A549 (cell line): Measurements from ENCODE around the gene CADPS2.

Source experiments
- BHLHE40 ChIP-seq: IDR thresholded peaks from 2 replicates; pipeline ENCODE4 v1.6.1; 2012; ENCODE audit warnings: low read depth, low read length, inconsistent platforms
- HEYL ChIP-seq: fragments of 250-450 bp; sonication (Bioruptor Pico); IDR thresholded peaks from 2 replicates; pipeline ENCODE4 v1.8.0; 2021; ENCODE audit warnings: mild to moderate bottlenecking, moderate library complexity
- KDM1A ChIP-seq: fragments of 200-600 bp; sonication (generic); IDR thresholded peaks from 2 replicates; pipeline ENCODE4 v1.6.1; 2016; ENCODE audit warnings: low read depth, mild to moderate bottlenecking
- KDM5A ChIP-seq: fragments of 200-600 bp; sonication (generic); IDR thresholded peaks from 2 replicates; pipeline ENCODE4 v1.6.1; 2016; ENCODE audit warnings: antibody characterized with exemption, mild to moderate bottlenecking
- NFE2L2 ChIP-seq: fragments of 150-350 bp; conservative IDR thresholded peaks from 2 replicates; pipeline ENCODE4 v1.6.1; 2014; ENCODE audit warnings: low read length
- POLR2A ChIP-seq: IDR thresholded peaks from 2 replicates; pipeline ENCODE4 v1.6.1; 2012; ENCODE audit warnings: mild to moderate bottlenecking, low read length
- RAD21 ChIP-seq, 2 experiments: fragments of >200 bp in 1 of 2; sonication (Bioruptor Twin) in 1 of 2; formaldehyde crosslinking in 1 of 2; IDR thresholded peaks in 1 of 2; conservative IDR thresholded peaks in 1 of 2; 2 replicates in 1 of 2; 3 replicates in 1 of 2; pipeline ENCODE4 v1.6.1; 2012 to 2018; ENCODE audit warnings: inconsistent platforms in 1 of 2
- RFX5 ChIP-seq: fragments of 450-650 bp; IDR thresholded peaks from 2 replicates; pipeline ENCODE4 v1.7.1; 2014; ENCODE audit warnings: antibody characterized with exemption, mild to moderate bottlenecking, moderate library complexity
- TP53 ChIP-seq: fragments of 250-450 bp; sonication (Bioruptor Pico); IDR thresholded peaks from 2 replicates; pipeline ENCODE4 v1.5.0; 2021; ENCODE audit warnings: mild to moderate bottlenecking, moderate library complexity
- TF ChIP-seq, protein P1 (sequence below): fragments of >200 bp; sonication (Bioruptor Twin); formaldehyde crosslinking; IDR thresholded peaks from 3 replicates; pipeline ENCODE4 v1.5.1; 2016
- TF ChIP-seq, protein P2 (sequence below): fragments of >200 bp; sonication (Bioruptor Twin); formaldehyde crosslinking; IDR thresholded peaks from 3 replicates; pipeline ENCODE4 v1.6.1; 2016
- TF ChIP-seq, protein P3 (sequence below): fragments of 200-600 bp; sonication (generic); IDR thresholded peaks from 2 replicates; pipeline ENCODE4 v1.6.1; 2016; ENCODE audit warnings: antibody characterized with exemption, mild to moderate bottlenecking, moderate library complexity
- TF ChIP-seq, protein P4 (sequence below): fragments of 150-350 bp; IDR thresholded peaks from 2 replicates; pipeline ENCODE4 v1.6.1; 2014; ENCODE audit warnings: low read depth, mild to moderate bottlenecking, low read length

DNA sequence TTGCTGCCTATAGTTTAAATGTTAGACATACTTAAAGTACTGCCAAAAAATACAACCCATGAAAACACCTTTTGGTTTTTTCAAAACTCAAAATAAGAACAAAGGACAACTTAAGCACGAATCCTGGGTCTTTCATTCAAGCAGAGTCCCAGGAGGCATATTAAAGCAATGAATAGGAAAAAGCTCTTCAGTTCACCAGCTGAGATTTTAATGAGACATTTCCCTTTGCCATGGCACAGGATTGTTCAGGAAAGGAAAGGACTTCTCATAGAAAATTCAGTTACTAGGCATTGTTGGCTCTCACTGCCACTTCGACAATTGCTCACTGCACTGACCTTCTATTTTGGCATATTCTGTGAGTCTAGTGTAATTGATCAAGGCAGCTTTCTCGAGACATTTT, 448.3 kb downstream of the CADPS2 start:
- TF ChIP-seq, protein P1, sequence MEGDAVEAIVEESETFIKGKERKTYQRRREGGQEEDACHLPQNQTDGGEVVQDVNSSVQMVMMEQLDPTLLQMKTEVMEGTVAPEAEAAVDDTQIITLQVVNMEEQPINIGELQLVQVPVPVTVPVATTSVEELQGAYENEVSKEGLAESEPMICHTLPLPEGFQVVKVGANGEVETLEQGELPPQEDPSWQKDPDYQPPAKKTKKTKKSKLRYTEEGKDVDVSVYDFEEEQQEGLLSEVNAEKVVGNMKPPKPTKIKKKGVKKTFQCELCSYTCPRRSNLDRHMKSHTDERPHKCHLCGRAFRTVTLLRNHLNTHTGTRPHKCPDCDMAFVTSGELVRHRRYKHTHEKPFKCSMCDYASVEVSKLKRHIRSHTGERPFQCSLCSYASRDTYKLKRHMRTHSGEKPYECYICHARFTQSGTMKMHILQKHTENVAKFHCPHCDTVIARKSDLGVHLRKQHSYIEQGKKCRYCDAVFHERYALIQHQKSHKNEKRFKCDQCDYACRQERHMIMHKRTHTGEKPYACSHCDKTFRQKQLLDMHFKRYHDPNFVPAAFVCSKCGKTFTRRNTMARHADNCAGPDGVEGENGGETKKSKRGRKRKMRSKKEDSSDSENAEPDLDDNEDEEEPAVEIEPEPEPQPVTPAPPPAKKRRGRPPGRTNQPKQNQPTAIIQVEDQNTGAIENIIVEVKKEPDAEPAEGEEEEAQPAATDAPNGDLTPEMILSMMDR: no peak
- TF ChIP-seq KDM1A (no peak), POLR2A (no peak), BHLHE40 (no peak), HEYL (no peak), TP53 (CRISPR knock-in tag) (no peak), KDM5A (no peak), NFE2L2 (no peak), RFX5 (no peak), RAD21 (conservative IDR thresholded peaks at IDR 0.05 in 1 of 2, IDR thresholded peaks at IDR 0.05 in 1 of 2) (no peak)
- TF ChIP-seq, protein P2, sequence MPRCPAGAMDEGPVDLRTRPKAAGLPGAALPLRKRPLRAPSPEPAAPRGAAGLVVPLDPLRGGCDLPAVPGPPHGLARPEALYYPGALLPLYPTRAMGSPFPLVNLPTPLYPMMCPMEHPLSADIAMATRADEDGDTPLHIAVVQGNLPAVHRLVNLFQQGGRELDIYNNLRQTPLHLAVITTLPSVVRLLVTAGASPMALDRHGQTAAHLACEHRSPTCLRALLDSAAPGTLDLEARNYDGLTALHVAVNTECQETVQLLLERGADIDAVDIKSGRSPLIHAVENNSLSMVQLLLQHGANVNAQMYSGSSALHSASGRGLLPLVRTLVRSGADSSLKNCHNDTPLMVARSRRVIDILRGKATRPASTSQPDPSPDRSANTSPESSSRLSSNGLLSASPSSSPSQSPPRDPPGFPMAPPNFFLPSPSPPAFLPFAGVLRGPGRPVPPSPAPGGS: no peak
- TF ChIP-seq, protein P3, sequence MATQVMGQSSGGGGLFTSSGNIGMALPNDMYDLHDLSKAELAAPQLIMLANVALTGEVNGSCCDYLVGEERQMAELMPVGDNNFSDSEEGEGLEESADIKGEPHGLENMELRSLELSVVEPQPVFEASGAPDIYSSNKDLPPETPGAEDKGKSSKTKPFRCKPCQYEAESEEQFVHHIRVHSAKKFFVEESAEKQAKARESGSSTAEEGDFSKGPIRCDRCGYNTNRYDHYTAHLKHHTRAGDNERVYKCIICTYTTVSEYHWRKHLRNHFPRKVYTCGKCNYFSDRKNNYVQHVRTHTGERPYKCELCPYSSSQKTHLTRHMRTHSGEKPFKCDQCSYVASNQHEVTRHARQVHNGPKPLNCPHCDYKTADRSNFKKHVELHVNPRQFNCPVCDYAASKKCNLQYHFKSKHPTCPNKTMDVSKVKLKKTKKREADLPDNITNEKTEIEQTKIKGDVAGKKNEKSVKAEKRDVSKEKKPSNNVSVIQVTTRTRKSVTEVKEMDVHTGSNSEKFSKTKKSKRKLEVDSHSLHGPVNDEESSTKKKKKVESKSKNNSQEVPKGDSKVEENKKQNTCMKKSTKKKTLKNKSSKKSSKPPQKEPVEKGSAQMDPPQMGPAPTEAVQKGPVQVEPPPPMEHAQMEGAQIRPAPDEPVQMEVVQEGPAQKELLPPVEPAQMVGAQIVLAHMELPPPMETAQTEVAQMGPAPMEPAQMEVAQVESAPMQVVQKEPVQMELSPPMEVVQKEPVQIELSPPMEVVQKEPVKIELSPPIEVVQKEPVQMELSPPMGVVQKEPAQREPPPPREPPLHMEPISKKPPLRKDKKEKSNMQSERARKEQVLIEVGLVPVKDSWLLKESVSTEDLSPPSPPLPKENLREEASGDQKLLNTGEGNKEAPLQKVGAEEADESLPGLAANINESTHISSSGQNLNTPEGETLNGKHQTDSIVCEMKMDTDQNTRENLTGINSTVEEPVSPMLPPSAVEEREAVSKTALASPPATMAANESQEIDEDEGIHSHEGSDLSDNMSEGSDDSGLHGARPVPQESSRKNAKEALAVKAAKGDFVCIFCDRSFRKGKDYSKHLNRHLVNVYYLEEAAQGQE: no peak
- TF ChIP-seq, protein P4, sequence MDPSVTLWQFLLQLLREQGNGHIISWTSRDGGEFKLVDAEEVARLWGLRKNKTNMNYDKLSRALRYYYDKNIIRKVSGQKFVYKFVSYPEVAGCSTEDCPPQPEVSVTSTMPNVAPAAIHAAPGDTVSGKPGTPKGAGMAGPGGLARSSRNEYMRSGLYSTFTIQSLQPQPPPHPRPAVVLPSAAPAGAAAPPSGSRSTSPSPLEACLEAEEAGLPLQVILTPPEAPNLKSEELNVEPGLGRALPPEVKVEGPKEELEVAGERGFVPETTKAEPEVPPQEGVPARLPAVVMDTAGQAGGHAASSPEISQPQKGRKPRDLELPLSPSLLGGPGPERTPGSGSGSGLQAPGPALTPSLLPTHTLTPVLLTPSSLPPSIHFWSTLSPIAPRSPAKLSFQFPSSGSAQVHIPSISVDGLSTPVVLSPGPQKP: no peak
